Osteocyte (in vitro differentiated cells): ENCODE results near the gene GRM7. TPM values are rescaled to one million over a fixed set of nuclear protein-coding genes. Genes with fewer than 3 reads are reported as not detected.

Source experiments
- DNase-seq: peaks from one replicate; pipeline ENCODE4 v3.0.0; 2021; ENCODE audit warnings: mixed read lengths; ENCODE audit not compliant: unreplicated experiment; ENCODE audit errors: extremely low spot score
- H3K27ac Mint-ChIP-seq: one replicate; pipeline ENCODE4 v1.8.0; 2021; ENCODE audit warnings: mild to moderate bottlenecking, mixed read lengths; ENCODE audit not compliant: unreplicated experiment
- H3K27me3 Mint-ChIP-seq: one replicate; pipeline ENCODE4 v1.8.0; 2021; ENCODE audit warnings: mixed read lengths; ENCODE audit not compliant: unreplicated experiment
- H3K36me3 Mint-ChIP-seq: one replicate; pipeline ENCODE4 v1.8.0; 2021; ENCODE audit warnings: mixed read lengths; ENCODE audit not compliant: unreplicated experiment
- H3K4me1 Mint-ChIP-seq: one replicate; pipeline ENCODE4 v1.8.0; 2021; ENCODE audit warnings: mixed read lengths; ENCODE audit not compliant: unreplicated experiment
- H3K4me3 Mint-ChIP-seq: one replicate; pipeline ENCODE4 v1.8.0; 2021; ENCODE audit warnings: mild to moderate bottlenecking, moderate library complexity, mixed read lengths; ENCODE audit not compliant: unreplicated experiment
- H3K9me3 Mint-ChIP-seq: one replicate; pipeline ENCODE4 v1.8.0; 2021; ENCODE audit warnings: mixed read lengths; ENCODE audit not compliant: unreplicated experiment
- total RNA-seq: library from RNA; stranded (reverse); gene quantifications from 2 replicates; pipeline ENCODE4 v1.2.1, GENCODE V29; 2021
- TF ChIP-seq, protein P1 (sequence below): fragments of 200-600 bp; sonication (generic); IDR thresholded peaks from 2 replicates; pipeline ENCODE4 v1.5.0; 2021; ENCODE audit warnings: antibody characterized with exemption, mild to moderate bottlenecking, moderate library complexity

Gene GRM7
- total RNA-seq, 1 donor from 2014 or later: not detected

DNA sequence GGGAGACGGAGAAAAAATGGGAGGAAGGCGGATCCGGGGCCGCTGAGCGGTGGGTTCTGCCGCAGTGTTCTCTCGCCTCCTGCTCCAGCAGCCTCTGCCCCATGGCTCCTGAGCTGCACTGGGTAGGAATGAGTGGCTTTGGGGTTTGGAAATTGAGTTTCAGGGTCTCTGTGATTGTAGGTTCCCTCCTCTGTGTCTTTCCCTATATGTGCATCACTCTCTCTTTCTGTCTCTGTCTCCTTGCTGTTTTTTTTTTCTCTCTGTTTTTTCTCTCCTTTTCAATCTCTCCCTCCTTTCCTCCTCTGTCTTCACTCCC lies 1.9 kb downstream of the GRM7 start:
- Mint-ChIP-seq H3K4me3 (no peak overlapping the region), H3K9me3 (no peaks in the 10 kb centered on the region), H3K4me1 (no peaks in the 10 kb centered on the region), H3K36me3 (no peaks in the 10 kb centered on the region), H3K27ac (no peak overlapping the region), H3K27me3 (peaks cover 34% of the 10 kb centered on the region)
- DNase-seq: no peak
- TF ChIP-seq, protein P1, sequence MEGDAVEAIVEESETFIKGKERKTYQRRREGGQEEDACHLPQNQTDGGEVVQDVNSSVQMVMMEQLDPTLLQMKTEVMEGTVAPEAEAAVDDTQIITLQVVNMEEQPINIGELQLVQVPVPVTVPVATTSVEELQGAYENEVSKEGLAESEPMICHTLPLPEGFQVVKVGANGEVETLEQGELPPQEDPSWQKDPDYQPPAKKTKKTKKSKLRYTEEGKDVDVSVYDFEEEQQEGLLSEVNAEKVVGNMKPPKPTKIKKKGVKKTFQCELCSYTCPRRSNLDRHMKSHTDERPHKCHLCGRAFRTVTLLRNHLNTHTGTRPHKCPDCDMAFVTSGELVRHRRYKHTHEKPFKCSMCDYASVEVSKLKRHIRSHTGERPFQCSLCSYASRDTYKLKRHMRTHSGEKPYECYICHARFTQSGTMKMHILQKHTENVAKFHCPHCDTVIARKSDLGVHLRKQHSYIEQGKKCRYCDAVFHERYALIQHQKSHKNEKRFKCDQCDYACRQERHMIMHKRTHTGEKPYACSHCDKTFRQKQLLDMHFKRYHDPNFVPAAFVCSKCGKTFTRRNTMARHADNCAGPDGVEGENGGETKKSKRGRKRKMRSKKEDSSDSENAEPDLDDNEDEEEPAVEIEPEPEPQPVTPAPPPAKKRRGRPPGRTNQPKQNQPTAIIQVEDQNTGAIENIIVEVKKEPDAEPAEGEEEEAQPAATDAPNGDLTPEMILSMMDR: no peak

DNA sequence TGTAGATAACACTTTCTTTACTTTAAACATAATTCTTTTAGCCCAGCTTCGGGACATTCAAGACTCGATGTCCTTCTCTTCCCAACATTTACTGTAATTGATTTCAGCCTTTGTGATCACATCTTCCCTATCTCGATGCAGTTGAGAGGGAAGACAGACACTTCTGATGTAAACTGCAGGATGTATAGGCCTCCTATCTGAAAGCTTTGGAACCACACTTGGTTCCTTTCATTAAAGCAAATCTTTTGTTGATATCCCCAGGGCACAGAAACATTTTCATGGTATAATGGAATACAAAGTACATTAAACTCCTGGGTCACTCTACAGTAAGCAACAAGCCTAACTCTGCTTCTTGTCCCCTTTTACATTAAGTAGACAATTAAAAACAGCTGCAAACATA lies 6.4 kb downstream of the GRM7 start:
- Mint-ChIP-seq H3K4me3 (no peak overlapping the region), H3K27ac (no peak overlapping the region), H3K9me3 (peaks cover 13% of the 10 kb centered on the region), H3K4me1 (no peaks in the 10 kb centered on the region), H3K27me3 (peaks cover 14% of the 10 kb centered on the region), H3K36me3 (no peaks in the 10 kb centered on the region)
- no peak for DNase-seq
- TF ChIP-seq, protein P1: no peak

DNA sequence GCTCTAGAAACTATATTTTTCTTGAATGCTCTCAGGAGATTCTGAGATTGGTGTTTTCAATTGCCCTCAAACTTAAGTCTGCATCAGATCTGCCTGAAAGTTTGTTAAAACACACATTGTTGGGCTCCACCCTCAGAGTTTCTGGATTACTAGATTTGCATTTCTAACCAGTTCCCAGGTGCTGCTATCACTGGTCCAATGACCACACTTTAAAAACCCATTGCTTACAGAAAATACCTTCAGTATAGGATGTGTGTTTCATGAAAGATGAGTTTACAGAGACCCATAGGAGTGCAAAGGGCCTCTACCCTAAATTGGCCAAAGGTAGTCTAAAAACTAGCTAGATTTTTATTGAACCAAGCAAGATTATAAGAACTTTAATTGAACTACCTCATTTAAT lies 17.8 kb downstream of the GRM7 start:
- Mint-ChIP-seq H3K4me1 (no peaks in the 10 kb centered on the region), H3K4me3 (no peak overlapping the region), H3K36me3 (no peaks in the 10 kb centered on the region), H3K27ac (no peak overlapping the region), H3K27me3 (no peaks in the 10 kb centered on the region), H3K9me3 (peaks cover 16% of the 10 kb centered on the region)
- no peak for DNase-seq
- TF ChIP-seq, protein P1: no peak

DNA sequence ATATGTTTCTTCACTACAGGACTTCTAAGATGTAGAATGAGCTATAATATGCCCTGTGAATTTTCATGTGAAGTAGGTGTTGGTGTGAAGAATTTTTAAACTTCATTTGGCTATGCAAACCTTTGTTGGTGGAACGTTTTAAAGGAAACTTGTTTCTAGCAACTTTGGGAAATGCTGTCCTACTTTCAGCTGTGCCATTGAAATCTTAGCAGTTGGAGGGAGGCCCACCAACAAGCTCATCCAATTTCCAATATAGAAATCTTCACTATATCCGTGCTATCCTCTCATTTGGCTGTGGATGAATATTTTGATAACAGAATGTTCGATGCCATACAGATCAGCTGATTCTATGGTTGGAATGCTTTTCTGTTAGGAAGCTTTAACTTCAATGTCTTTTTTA lies 51.3 kb downstream of the GRM7 start:
- no peak overlapping the region for H3K27ac Mint-ChIP-seq
- no peak overlapping the region for H3K4me3 Mint-ChIP-seq
- TF ChIP-seq, protein P1: no peak
- peaks cover 18% of the 10 kb centered on the region for H3K9me3 Mint-ChIP-seq
- no peaks in the 10 kb centered on the region for H3K36me3 Mint-ChIP-seq
- H3K27me3 Mint-ChIP-seq: no peaks in the 10 kb centered on the region
- H3K4me1 Mint-ChIP-seq: no peaks in the 10 kb centered on the region
- DNase-seq: no peak

DNA sequence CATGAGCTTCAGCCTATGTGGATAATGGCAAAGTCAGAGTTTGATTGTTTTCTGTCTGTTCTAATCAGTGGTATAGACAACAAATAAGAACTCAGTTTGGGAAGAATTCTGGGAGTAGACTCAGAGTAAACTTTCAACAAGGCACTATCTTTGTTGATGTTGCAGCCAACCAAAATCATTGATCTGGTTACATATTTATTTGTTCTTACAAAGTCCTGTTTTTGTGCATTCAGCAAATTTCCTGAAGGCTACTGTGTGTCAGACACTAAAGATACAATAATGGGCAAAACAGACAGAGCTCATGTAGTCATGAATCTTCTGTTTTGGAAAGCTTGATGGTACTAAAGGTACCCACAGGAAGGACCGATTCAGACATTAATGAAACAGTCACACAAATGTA lies 55.0 kb downstream of the GRM7 start:
- Mint-ChIP-seq H3K4me1 (no peaks in the 10 kb centered on the region), H3K36me3 (no peaks in the 10 kb centered on the region), H3K27me3 (no peaks in the 10 kb centered on the region), H3K9me3 (peaks cover 16% of the 10 kb centered on the region), H3K27ac (no peak overlapping the region), H3K4me3 (no peak overlapping the region)
- DNase-seq: no peak
- TF ChIP-seq, protein P1: no peak
